ENCODE measurements around the gene DIDO1. TPM values are rescaled to one million over a fixed set of nuclear protein-coding genes. Genes with fewer than 3 reads are reported as not detected.

The DIDO1 gene
- total and polyA plus RNA-seq, 9 of the 15 experiments (the other 6 are each of a cell fraction or from before 2014, with no cell fraction given), result 4.4 to 46.8 (median 31.2) TPM

DNA sequence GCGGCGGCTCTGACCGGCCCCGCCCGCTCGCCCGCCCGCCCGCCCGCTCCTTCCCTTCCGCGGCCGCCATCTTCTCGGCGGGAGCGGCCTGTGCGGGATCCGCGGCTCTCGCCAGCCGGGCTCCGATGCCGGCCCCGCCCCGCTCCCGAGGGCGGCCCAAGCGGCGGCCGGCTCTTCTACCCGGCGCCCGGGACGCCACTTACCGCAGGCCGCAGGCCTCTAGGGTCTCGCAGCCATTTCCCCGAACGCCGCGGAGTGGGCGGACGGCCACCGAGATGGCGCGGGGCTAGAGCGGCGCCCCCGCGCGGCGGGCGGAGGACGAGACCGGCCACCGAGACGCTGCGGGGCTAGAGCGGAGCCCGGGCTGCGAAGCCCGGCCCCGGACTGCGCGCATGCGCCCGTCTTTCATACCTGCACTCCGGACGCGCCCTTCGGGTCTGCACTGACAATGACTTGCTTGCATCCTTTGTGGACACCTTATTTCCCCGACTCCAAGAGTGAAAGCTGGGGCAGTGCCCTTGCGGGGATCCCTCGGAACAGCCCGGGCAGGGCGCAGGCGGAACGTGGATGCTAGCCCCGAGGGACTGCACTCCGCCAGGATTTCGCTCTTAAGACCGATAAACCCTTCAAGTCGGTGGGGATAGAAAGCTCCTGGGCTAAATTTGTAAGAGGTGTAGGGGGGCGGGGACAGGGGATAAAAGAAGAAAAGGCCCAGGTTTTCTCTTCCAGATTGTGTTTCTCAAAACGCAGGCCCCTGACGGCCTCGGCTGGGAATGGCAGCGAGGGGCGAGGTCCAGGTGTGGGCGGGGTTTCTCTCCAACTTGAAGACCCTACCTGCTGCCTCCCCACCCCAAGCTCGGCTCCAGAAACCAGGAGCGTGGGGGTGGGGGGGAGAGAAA, at the start of gene DIDO1 (continued):
- TF ChIP-seq, protein P1, sequence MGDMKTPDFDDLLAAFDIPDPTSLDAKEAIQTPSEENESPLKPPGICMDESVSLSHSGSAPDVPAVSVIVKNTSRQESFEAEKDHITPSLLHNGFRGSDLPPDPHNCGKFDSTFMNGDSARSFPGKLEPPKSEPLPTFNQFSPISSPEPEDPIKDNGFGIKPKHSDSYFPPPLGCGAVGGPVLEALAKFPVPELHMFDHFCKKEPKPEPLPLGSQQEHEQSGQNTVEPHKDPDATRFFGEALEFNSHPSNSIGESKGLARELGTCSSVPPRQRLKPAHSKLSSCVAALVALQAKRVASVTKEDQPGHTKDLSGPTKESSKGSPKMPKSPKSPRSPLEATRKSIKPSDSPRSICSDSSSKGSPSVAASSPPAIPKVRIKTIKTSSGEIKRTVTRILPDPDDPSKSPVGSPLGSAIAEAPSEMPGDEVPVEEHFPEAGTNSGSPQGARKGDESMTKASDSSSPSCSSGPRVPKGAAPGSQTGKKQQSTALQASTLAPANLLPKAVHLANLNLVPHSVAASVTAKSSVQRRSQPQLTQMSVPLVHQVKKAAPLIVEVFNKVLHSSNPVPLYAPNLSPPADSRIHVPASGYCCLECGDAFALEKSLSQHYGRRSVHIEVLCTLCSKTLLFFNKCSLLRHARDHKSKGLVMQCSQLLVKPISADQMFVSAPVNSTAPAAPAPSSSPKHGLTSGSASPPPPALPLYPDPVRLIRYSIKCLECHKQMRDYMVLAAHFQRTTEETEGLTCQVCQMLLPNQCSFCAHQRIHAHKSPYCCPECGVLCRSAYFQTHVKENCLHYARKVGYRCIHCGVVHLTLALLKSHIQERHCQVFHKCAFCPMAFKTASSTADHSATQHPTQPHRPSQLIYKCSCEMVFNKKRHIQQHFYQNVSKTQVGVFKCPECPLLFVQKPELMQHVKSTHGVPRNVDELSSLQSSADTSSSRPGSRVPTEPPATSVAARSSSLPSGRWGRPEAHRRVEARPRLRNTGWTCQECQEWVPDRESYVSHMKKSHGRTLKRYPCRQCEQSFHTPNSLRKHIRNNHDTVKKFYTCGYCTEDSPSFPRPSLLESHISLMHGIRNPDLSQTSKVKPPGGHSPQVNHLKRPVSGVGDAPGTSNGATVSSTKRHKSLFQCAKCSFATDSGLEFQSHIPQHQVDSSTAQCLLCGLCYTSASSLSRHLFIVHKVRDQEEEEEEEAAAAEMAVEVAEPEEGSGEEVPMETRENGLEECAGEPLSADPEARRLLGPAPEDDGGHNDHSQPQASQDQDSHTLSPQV (IDR thresholded peaks at IDR 0.05), result 0 out of 2 replicates have a peak, but pooled peaks have one; percentile 23
- TF ChIP-seq STAG1 (CRISPR knock-in tag; IDR thresholded peaks at IDR 0.05; ENCODE audit: borderline replicate concordance) (no peak), PTTG1 (tag; IDR thresholded peaks at IDR 0.05; ENCODE audit: low read depth) (no peak), PHB2 (IDR thresholded peaks at IDR 0.05; ENCODE audit: low read depth) (no peak), GATAD2A (IDR thresholded peaks at IDR 0.05) (no peak), ZNF707 (CRISPR knock-in tag; conservative IDR thresholded peaks at IDR 0.05) (no peak), ZNF644 (tag; IDR thresholded peaks at IDR 0.05; ENCODE audit: low read depth) (no peak), CSDE1 (IDR thresholded peaks at IDR 0.05) (no peak), ZBTB17 (CRISPR knock-in tag; IDR thresholded peaks at IDR 0.05) (0 out of 2 replicates have a peak, but pooled peaks have one; percentile 1), ZNF668 (CRISPR knock-in tag; IDR thresholded peaks at IDR 0.05) (no peak), FOXA3 (CRISPR knock-in tag; conservative IDR thresholded peaks at IDR 0.05 in 1 of 2, IDR thresholded peaks at IDR 0.05 in 1 of 2) (0 out of 4 replicates have a peak, but pooled peaks of 1 of the 2 experiments have one; percentile 38), MAZ (CRISPR knock-in tag; conservative IDR thresholded peaks at IDR 0.05 in 1 of 2, IDR thresholded peaks at IDR 0.05 in 1 of 2) (peak; percentile 65 to 92)
- TF ChIP-seq, protein P2, sequence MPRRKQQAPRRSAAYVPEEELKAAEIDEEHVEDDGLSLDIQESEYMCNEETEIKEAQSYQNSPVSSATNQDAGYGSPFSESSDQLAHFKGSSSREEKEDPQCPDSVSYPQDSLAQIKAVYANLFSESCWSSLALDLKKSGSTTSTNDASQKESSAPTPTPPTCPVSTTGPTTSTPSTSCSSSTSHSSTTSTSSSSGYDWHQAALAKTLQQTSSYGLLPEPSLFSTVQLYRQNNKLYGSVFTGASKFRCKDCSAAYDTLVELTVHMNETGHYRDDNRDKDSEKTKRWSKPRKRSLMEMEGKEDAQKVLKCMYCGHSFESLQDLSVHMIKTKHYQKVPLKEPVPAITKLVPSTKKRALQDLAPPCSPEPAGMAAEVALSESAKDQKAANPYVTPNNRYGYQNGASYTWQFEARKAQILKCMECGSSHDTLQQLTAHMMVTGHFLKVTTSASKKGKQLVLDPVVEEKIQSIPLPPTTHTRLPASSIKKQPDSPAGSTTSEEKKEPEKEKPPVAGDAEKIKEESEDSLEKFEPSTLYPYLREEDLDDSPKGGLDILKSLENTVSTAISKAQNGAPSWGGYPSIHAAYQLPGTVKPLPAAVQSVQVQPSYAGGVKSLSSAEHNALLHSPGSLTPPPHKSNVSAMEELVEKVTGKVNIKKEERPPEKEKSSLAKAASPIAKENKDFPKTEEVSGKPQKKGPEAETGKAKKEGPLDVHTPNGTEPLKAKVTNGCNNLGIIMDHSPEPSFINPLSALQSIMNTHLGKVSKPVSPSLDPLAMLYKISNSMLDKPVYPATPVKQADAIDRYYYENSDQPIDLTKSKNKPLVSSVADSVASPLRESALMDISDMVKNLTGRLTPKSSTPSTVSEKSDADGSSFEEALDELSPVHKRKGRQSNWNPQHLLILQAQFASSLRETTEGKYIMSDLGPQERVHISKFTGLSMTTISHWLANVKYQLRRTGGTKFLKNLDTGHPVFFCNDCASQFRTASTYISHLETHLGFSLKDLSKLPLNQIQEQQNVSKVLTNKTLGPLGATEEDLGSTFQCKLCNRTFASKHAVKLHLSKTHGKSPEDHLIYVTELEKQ (CRISPR knock-in tag; IDR thresholded peaks at IDR 0.05), result no peak
- TF ChIP-seq, protein P3, sequence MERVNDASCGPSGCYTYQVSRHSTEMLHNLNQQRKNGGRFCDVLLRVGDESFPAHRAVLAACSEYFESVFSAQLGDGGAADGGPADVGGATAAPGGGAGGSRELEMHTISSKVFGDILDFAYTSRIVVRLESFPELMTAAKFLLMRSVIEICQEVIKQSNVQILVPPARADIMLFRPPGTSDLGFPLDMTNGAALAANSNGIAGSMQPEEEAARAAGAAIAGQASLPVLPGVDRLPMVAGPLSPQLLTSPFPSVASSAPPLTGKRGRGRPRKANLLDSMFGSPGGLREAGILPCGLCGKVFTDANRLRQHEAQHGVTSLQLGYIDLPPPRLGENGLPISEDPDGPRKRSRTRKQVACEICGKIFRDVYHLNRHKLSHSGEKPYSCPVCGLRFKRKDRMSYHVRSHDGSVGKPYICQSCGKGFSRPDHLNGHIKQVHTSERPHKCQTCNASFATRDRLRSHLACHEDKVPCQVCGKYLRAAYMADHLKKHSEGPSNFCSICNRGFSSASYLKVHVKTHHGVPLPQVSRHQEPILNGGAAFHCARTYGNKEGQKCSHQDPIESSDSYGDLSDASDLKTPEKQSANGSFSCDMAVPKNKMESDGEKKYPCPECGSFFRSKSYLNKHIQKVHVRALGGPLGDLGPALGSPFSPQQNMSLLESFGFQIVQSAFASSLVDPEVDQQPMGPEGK (CRISPR knock-in tag; IDR thresholded peaks at IDR 0.05; ENCODE audit: borderline replicate concordance), result no peak
- TF ChIP-seq, protein P4, sequence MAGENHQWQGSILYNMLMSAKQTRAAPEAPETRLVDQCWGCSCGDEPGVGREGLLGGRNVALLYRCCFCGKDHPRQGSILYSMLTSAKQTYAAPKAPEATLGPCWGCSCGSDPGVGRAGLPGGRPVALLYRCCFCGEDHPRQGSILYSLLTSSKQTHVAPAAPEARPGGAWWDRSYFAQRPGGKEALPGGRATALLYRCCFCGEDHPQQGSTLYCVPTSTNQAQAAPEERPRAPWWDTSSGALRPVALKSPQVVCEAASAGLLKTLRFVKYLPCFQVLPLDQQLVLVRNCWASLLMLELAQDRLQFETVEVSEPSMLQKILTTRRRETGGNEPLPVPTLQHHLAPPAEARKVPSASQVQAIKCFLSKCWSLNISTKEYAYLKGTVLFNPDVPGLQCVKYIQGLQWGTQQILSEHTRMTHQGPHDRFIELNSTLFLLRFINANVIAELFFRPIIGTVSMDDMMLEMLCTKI (IDR thresholded peaks at IDR 0.05; ENCODE audit: partially characterized antibody), result no peak

Measured in K562 (cell line).